ENCODE measurements around the gene NOTCH3. TPM values are rescaled to one million over a fixed set of nuclear protein-coding genes. Genes with fewer than 3 reads are reported as not detected.

The NOTCH3 gene
- total RNA-seq, 1 experiment from 2014 or later: 153 TPM

GRCh38 chr19:15178629-15179308 lies 22.0 kb downstream of the NOTCH3 start:
- Mint-ChIP-seq H3K27ac (no peak overlapping the region), H3K27me3 (ENCODE audit: low read depth) (no peaks in the 10 kb centered on the region), H3K9me3 (no peaks in the 10 kb centered on the region), H3K36me3 (peaks cover 47% of the 10 kb centered on the region), H3K4me3 (peak overlapping the region; percentile 44), H3K4me1 (peaks cover 13% of the 10 kb centered on the region)
- TF ChIP-seq NR1H2 (CRISPR knock-in tag; IDR thresholded peaks at IDR 0.05) (no peak), NFE2L1 (CRISPR knock-in tag; IDR thresholded peaks at IDR 0.05) (no peak), ZNF232 (CRISPR knock-in tag; IDR thresholded peaks at IDR 0.05) (no peak), ZMAT4 (CRISPR knock-in tag; IDR thresholded peaks at IDR 0.05) (no peak), SMAD4 (CRISPR knock-in tag; IDR thresholded peaks at IDR 0.05) (no peak), CBFB (CRISPR knock-in tag; IDR thresholded peaks at IDR 0.05; ENCODE audit: low read depth) (no peak), NR2C2 (CRISPR knock-in tag; IDR thresholded peaks at IDR 0.05) (no peak), ZBTB43 (CRISPR knock-in tag; IDR thresholded peaks at IDR 0.05) (no peak), EMX1 (CRISPR knock-in tag; IDR thresholded peaks at IDR 0.05) (no peak), E2F1 (CRISPR knock-in tag; IDR thresholded peaks at IDR 0.05) (no peak), GABPB1 (CRISPR knock-in tag; IDR thresholded peaks at IDR 0.05) (no peak)
- peak; percentile 65 for DNase-seq (ENCODE audit: low spot score)
- POLR2A ChIA-PET: no interaction called here
- CTCF ChIA-PET: interaction anchor here (0.9 to 3.0 kb wide), 9 partner anchors 23 to 240 kb away, joined by 3 to 37 read pairs (median 8); partner anchors contain the start of genes AKAP8L, EPHX3 and SYDE1
- peak; percentile 39 for ATAC-seq

- H3K4me1 Mint-ChIP-seq: peaks cover 13% of the 10 kb centered on the region
- ChIA-PET CTCF (interaction anchor here (0.6 to 3.0 kb wide), 34 partner anchors 10 to 1912 kb away, joined by 3 to 37 read pairs (median 4); partner anchors contain the start of genes AKAP8, AKAP8L, EPHX3 and SYDE1), POLR2A (interaction anchor here (0.6 to 1.3 kb wide), 4 partner anchors 22 to 63 kb away, joined by 3 read pairs; no protein-coding TSS in a partner anchor)
- DNase-seq (ENCODE audit: low spot score): peak; percentile 92
- peak overlapping the region; percentile 44 for H3K4me3 Mint-ChIP-seq
- peaks cover 48% of the 10 kb centered on the region for H3K36me3 Mint-ChIP-seq
- ATAC-seq: peak; percentile 68
- peak overlapping the region; percentile 10 for H3K27ac Mint-ChIP-seq
- H3K27me3 Mint-ChIP-seq (ENCODE audit: low read depth): no peaks in the 10 kb centered on the region
- no peaks in the 10 kb centered on the region for H3K9me3 Mint-ChIP-seq
- TF ChIP-seq GABPB1 (CRISPR knock-in tag; IDR thresholded peaks at IDR 0.05) (0 out of 2 replicates have a peak, but pooled peaks have one; percentile 18), ZNF232 (CRISPR knock-in tag; IDR thresholded peaks at IDR 0.05) (no peak), FOXP1 (CRISPR knock-in tag; IDR thresholded peaks at IDR 0.05; ENCODE audit: borderline replicate concordance) (peak; percentile 70; the same call in 1 of the 2 replicates), TCF7 (CRISPR knock-in tag; IDR thresholded peaks at IDR 0.05; ENCODE audit: low read depth) (no peak), MXD4 (CRISPR knock-in tag; IDR thresholded peaks at IDR 0.05; ENCODE audit: borderline replicate concordance) (no peak), SP1 (CRISPR knock-in tag; conservative IDR thresholded peaks at IDR 0.05) (peak; percentile 60; the same call in 1 of the 2 replicates), CTCF (IDR thresholded peaks at IDR 0.05) (peak; percentile 93), FOXK1 (CRISPR knock-in tag; IDR thresholded peaks at IDR 0.05) (peak; percentile 64; the same call in 1 of the 2 replicates), MAX (CRISPR knock-in tag; IDR thresholded peaks at IDR 0.05) (0 out of 2 replicates have a peak, but pooled peaks have one; percentile 13), ZNF423 (CRISPR knock-in tag; IDR thresholded peaks at IDR 0.05) (peak; percentile 77), ETV6 (CRISPR knock-in tag; IDR thresholded peaks at IDR 0.05) (0 out of 2 replicates have a peak, but pooled peaks have one; percentile 62), SMAD3 (CRISPR knock-in tag; IDR thresholded peaks at IDR 0.05; ENCODE audit: borderline replicate concordance) (no peak)
These were observed 23.3 kb downstream of the NOTCH3 start for GRCh38 chr19:15177269-15178116.

Data from WTC11 (cell line).